ENCODE results near the gene DECR2.

DNA sequence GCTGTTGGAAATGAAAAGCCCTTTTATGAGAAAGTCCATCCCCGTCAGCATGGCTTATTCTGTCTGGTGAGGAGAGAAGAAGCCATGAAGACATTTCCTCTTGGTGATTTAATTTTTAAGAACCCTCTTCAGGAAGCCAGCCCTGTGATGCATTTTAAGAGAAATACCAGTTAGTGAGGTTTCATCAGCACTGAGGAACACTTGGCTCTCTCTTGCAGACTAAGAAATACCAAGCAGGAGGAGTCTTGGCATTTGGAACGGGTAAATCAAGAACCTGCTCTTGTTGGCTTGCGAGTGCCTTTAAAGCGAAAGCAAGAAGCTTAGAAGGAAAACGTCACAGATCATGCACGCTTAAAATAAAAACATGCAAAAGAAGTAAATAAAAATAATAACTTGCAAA, 41.3 kb downstream of the DECR2 start:
- TF ChIP-seq, protein P1, sequence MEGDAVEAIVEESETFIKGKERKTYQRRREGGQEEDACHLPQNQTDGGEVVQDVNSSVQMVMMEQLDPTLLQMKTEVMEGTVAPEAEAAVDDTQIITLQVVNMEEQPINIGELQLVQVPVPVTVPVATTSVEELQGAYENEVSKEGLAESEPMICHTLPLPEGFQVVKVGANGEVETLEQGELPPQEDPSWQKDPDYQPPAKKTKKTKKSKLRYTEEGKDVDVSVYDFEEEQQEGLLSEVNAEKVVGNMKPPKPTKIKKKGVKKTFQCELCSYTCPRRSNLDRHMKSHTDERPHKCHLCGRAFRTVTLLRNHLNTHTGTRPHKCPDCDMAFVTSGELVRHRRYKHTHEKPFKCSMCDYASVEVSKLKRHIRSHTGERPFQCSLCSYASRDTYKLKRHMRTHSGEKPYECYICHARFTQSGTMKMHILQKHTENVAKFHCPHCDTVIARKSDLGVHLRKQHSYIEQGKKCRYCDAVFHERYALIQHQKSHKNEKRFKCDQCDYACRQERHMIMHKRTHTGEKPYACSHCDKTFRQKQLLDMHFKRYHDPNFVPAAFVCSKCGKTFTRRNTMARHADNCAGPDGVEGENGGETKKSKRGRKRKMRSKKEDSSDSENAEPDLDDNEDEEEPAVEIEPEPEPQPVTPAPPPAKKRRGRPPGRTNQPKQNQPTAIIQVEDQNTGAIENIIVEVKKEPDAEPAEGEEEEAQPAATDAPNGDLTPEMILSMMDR (IDR thresholded peaks at IDR 0.05): no peak
- TF ChIP-seq POLR2AphosphoS5 (IDR thresholded peaks at IDR 0.05) (no peak), POLR2A (IDR thresholded peaks at IDR 0.05) (no peak), EP300 (IDR thresholded peaks at IDR 0.05) (no peak)
